HepG2 (cell line): ENCODE measurements around the gene VAMP5. TPM values are rescaled to one million over a fixed set of nuclear protein-coding genes. Genes with fewer than 3 reads are reported as not detected.

ENCODE experiments used
- ATAC-seq: fragments of 200-7000 bp; cut with Tn5 transposase; 3 replicates; pipeline ENCODE4 v1.9.1; 2020; ENCODE audit warnings: mild to moderate bottlenecking, moderate library complexity
- BruUV-seq: library from RNA; stranded (reverse); fragments of 400-500 nt; replicated peaks from 2 replicates; lab custom pipeline; 2021; lab: Mats Ljungman, UMichigan
- CTCF ChIA-PET: fragments of 300-600 bp; formaldehyde crosslinking; extraction: SDS; loops from one replicate; lab custom pipeline; 2021; ENCODE audit warnings: low total read pairs, inconsistent platforms, low intra/inter-chr PET ratio; lab: Yijun Ruan, JAX
- POLR2A ChIA-PET: fragments of 350-600 bp; sonication (Branson Sonifier 250); formaldehyde crosslinking; loops from one replicate; lab custom pipeline; 2020; ENCODE audit warnings: antibody characterized with exemption, inconsistent platforms; lab: Yijun Ruan, JAX
- DNase-seq: peaks from one replicate; pipeline ENCODE4 v3.0.0-alpha.2; 2015; ENCODE audit warnings: low spot score
- FAIRE-seq: peaks from 3 replicates; lab custom pipeline; 2011; peaks lifted over from hg19 to GRCh38; lab: Jason Lieb, UNC
- H2AFZ ChIP-seq: one replicate; pipeline ENCODE4 v1.6.1; 2011; ENCODE audit warnings: low read length, inconsistent platforms
- H3K27ac ChIP-seq: fragments of 300-600 bp; 3 replicates; pipeline ENCODE4 v1.8.0; 2011; ENCODE audit warnings: mixed run types, mild to moderate bottlenecking, mixed read lengths, low read length, inconsistent platforms; ENCODE audit not compliant: insufficient read depth; ENCODE audit errors: extremely low read length
- H3K27me3 ChIP-seq, 2 experiments: fragments of 200-600 bp in 1 of 2; 2 replicates in 1 of 2; 3 replicates in 1 of 2; pipeline versions ENCODE4 v1.6.0 to v1.8.0; 2011; ENCODE audit warnings: low read length in 2 of 2, mild to moderate bottlenecking in 2 of 2, moderate library complexity in 2 of 2, inconsistent platforms in 1 of 2; ENCODE audit not compliant: insufficient read depth in 2 of 2, control insufficient read depth in 1 of 2
- H3K36me3 ChIP-seq, 2 experiments: fragments of 200-600 bp in 1 of 2; replicated peaks in 1 of 2; 2 replicates in 1 of 2; 3 replicates in 1 of 2; pipeline versions ENCODE4 v1.5.1 to v1.8.0; 2011; ENCODE audit warnings: low read length in 2 of 2, inconsistent platforms in 1 of 2; ENCODE audit not compliant: insufficient read depth in 2 of 2, control insufficient read depth in 1 of 2
- H3K4me1 ChIP-seq: 2 replicates; pipeline ENCODE4 v1.5.1; 2012; ENCODE audit warnings: low read length, inconsistent platforms; ENCODE audit not compliant: insufficient read depth
- H3K4me2 ChIP-seq: 2 replicates; pipeline ENCODE4 v1.6.0; 2011; ENCODE audit warnings: low read depth, low read length, inconsistent platforms
- H3K4me3 ChIP-seq, 3 experiments: fragments of 200-600 bp in 1 of 3; sonication (generic), shearing (Covaris generic) in 1 of 3; replicated peaks in 1 of 3; 2 replicates each; pipeline ENCODE4 v1.5.1; 2011 to 2016; ENCODE audit warnings: low read length in 3 of 3, inconsistent platforms in 2 of 3, low read depth in 2 of 3, mild to moderate bottlenecking in 2 of 3, control low read depth in 1 of 3, mixed read lengths in 1 of 3; ENCODE audit not compliant: insufficient read depth in 1 of 3
- H3K79me2 ChIP-seq: one replicate; pipeline ENCODE4 v1.6.1; 2011; ENCODE audit warnings: low read length, inconsistent platforms; ENCODE audit not compliant: insufficient read depth
- H3K9ac ChIP-seq: 2 replicates; pipeline ENCODE4 v1.6.0; 2011; ENCODE audit warnings: mild to moderate bottlenecking, low read depth, low read length, inconsistent platforms; ENCODE audit not compliant: insufficient read depth
- H3K9me3 ChIP-seq: 2 replicates; pipeline ENCODE4 v1.5.1; 2012; ENCODE audit warnings: mild to moderate bottlenecking, low read length
- H4K20me1 ChIP-seq: 2 replicates; pipeline ENCODE4 v1.6.0; 2011; ENCODE audit warnings: inconsistent platforms, mild to moderate bottlenecking, low read length, moderate library complexity; ENCODE audit not compliant: insufficient read depth
- CAMTA2 ChIP-seq: sonication (generic); formaldehyde crosslinking; IDR thresholded peaks from 2 replicates; pipeline ENCODE4 v1.4.0; 2020; ENCODE audit warnings: mild to moderate bottlenecking, missing genetic modification reagents, borderline replicate concordance
- CBFB ChIP-seq: sonication (generic); formaldehyde crosslinking; IDR thresholded peaks from 2 replicates; pipeline ENCODE4 v1.4.0; 2020; ENCODE audit warnings: missing genetic modification reagents
- CC2D1A ChIP-seq: sonication (generic); formaldehyde crosslinking; IDR thresholded peaks from 2 replicates; pipeline ENCODE4 v1.8.1; 2023; ENCODE audit warnings: mild to moderate bottlenecking, missing genetic modification reagents
- CCAR2 ChIP-seq: fragments of 200-400 bp; formaldehyde crosslinking; optimal IDR thresholded peaks from 2 replicates; pipeline ENCODE3; 2018; ENCODE audit warnings: low read depth, mild to moderate bottlenecking, low read length, moderate library complexity
- CHCHD3 ChIP-seq: sonication (generic); formaldehyde crosslinking; IDR thresholded peaks from 2 replicates; pipeline ENCODE4 v1.8.0; 2022; ENCODE audit warnings: mild to moderate bottlenecking, missing genetic modification reagents, moderate library complexity
- GZF1 ChIP-seq: sonication (generic); formaldehyde crosslinking; IDR thresholded peaks from 2 replicates; pipeline ENCODE4 v1.5.1; 2020; ENCODE audit warnings: mild to moderate bottlenecking, missing genetic modification reagents
- MED13 ChIP-seq: sonication (generic); formaldehyde crosslinking; IDR thresholded peaks from 2 replicates; pipeline ENCODE4 v1.5.0; 2020; ENCODE audit warnings: missing genetic modification reagents
- MYNN ChIP-seq: sonication (generic); formaldehyde crosslinking; IDR thresholded peaks from 2 replicates; pipeline ENCODE4 v1.4.0; 2020; ENCODE audit warnings: mild to moderate bottlenecking, low read depth, missing genetic modification reagents
- PHF20 ChIP-seq: sonication (generic); formaldehyde crosslinking; IDR thresholded peaks from 2 replicates; pipeline ENCODE4 v1.5.0; 2020; ENCODE audit warnings: mild to moderate bottlenecking, missing genetic modification reagents
- POLR2G ChIP-seq: fragments of 200-400 bp; formaldehyde crosslinking; IDR thresholded peaks from 2 replicates; pipeline ENCODE4 v1.6.1; 2018; ENCODE audit warnings: mild to moderate bottlenecking, low read depth, low read length, moderate library complexity
- PPARG ChIP-seq: conservative IDR thresholded peaks from 2 replicates; pipeline ENCODE4 v1.6.1; 2016; ENCODE audit warnings: missing biosample characterization, missing genetic modification reagents
- SRSF4 ChIP-seq: fragments of 200-400 bp; formaldehyde crosslinking; IDR thresholded peaks from one replicate; pipeline ENCODE4 v1.6.1; 2018; ENCODE audit warnings: mild to moderate bottlenecking, low read depth, low read length, moderate library complexity; ENCODE audit not compliant: poor library complexity, severe bottlenecking
- TARDBP ChIP-seq: sonication (generic); formaldehyde crosslinking; IDR thresholded peaks from 2 replicates; pipeline ENCODE4 v1.8.0; 2022; ENCODE audit warnings: mild to moderate bottlenecking, missing genetic modification reagents
- XBP1 ChIP-seq: sonication (generic); formaldehyde crosslinking; IDR thresholded peaks from 2 replicates; pipeline ENCODE4 v1.5.0; 2020; ENCODE audit warnings: missing genetic modification reagents
- ZFYVE20 ChIP-seq: sonication (generic); formaldehyde crosslinking; IDR thresholded peaks from 2 replicates; pipeline ENCODE4 v1.8.0; 2023; ENCODE audit warnings: low read depth, mild to moderate bottlenecking, moderate library complexity, missing genetic modification reagents, borderline replicate concordance
- ZKSCAN1 ChIP-seq: fragments of 150-350 bp; IDR thresholded peaks from 2 replicates; pipeline ENCODE4 v1.6.1; 2014; ENCODE audit warnings: low read length
- ZNF446 ChIP-seq: sonication (generic); formaldehyde crosslinking; IDR thresholded peaks from 2 replicates; pipeline ENCODE4 v1.5.0; 2020; ENCODE audit warnings: mild to moderate bottlenecking, missing genetic modification reagents
- ZNF543 ChIP-seq: sonication (generic); formaldehyde crosslinking; IDR thresholded peaks from 2 replicates; pipeline ENCODE4 v1.4.0; 2020; ENCODE audit warnings: mild to moderate bottlenecking, missing genetic modification reagents
- ZNF572 ChIP-seq: sonication (generic); formaldehyde crosslinking; IDR thresholded peaks from 2 replicates; pipeline ENCODE4 v1.5.1; 2020; ENCODE audit warnings: mild to moderate bottlenecking, missing genetic modification reagents
- ZNF589 ChIP-seq: sonication (generic); formaldehyde crosslinking; conservative IDR thresholded peaks from 2 replicates; pipeline ENCODE4 v1.8.0; 2022; ENCODE audit warnings: mild to moderate bottlenecking, moderate library complexity, missing genetic modification reagents
- ZNF749 ChIP-seq: sonication (generic); formaldehyde crosslinking; IDR thresholded peaks from 2 replicates; pipeline ENCODE4 v1.8.0; 2022; ENCODE audit warnings: mild to moderate bottlenecking, missing genetic modification reagents, moderate library complexity, borderline replicate concordance
- ZNF879 ChIP-seq: sonication (generic); formaldehyde crosslinking; IDR thresholded peaks from 2 replicates; pipeline ENCODE4 v1.8.1; 2023; ENCODE audit warnings: missing genetic modification reagents
- WGBS: methylation state at CpG from one replicate; pipeline ENCODE4 v1.1.6; 2017; ENCODE audit warnings: low lambda C conversion rate; 5-methylcytosine and 5-hydroxymethylcytosine counted together
- in situ Hi-C: cut with HindIII; loops from 2 replicates; pipeline ENCODE4 v1.10.0; 2017; ENCODE audit warnings: low pct_unique_long_range_greater_than_20kb; ENCODE audit not compliant: extremely low pct_ligation_motif_present
- intact Hi-C: fragments of 100-400 bp; cut with micrococcal nuclease; formaldehyde crosslinking; loops from one replicate; pipeline ENCODE4 v1.10.0; 2022; ENCODE audit not compliant: unreplicated experiment
- polyA plus RNA-seq, 8 experiments: library from polyadenylated mRNA; depleted of rRNA in 3 of 8; stranded (reverse) in 7 of 8; unstranded in 1 of 8; fragments of >200 nt; fragmentation: Illumina TruSeq in 4 of 8; extraction: Trizol in 4 of 8; gene quantifications; 2 replicates each; pipeline versions ENCODE4 v1.2.1 to v1.2.3, GENCODE V29; 2011 to 2016; ENCODE audit warnings: low read depth in 4 of 8, missing spikeins in 1 of 8, mixed read lengths in 1 of 8; ENCODE audit not compliant: insufficient read depth in 1 of 8
- total RNA-seq, 5 experiments: library from RNA; depleted of rRNA; stranded (reverse); fragments of >200 nt; fragmentation: Illumina TruSeq; extraction: Trizol; gene quantifications; 2 replicates each; pipeline ENCODE4 v1.2.3, GENCODE V29; 2016; ENCODE audit warnings: low read depth in 1 of 5
- TF ChIP-seq, protein P1 (sequence below): IDR thresholded peaks from 2 replicates; pipeline ENCODE4 v1.6.1; 2016; ENCODE audit warnings: missing compliant biosample characterization, missing genetic modification reagents, borderline replicate concordance
- TF ChIP-seq, protein P2 (sequence below): sonication (generic); formaldehyde crosslinking; IDR thresholded peaks from 2 replicates; pipeline ENCODE4 v1.4.0; 2020; ENCODE audit warnings: missing genetic modification reagents

VAMP5 gene
- total and polyA plus RNA-seq, 2 of the 13 experiments (the other 11 are each of a cell fraction or from before 2014, with no cell fraction given): 7.2 to 56.7 TPM

DNA sequence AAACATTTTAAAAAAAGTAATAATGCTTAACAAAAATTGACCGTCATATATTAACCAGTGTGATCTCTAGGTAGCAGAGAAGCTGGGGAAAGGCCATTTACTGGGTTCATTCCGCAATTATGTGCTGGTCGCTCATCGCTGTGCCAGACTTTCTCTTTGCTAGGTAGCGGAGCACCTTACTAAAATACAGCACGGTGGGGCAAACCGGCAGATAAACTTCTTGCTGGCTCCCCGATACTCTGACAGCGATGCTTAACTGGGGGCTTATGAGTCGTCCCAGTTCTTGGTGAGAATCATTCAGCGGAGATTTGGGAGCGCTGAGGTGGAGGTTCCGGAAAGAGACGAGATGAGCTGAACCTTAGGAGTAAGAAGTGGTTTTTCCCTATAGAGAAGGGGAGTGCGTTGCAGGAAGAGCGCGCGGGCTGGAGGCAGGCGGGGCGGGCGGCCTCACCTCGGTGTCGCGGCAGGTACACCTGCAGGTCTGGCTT, 27.0 kb downstream of the VAMP5 start:
- H3K36me3 ChIP-seq: peaks cover 9 to 23% of the 10 kb centered on the region in 2 experiments
- DNase-seq: no peak
- H3K4me3 ChIP-seq: peak overlapping the region; percentile 92 to 100 (median 95)
- peak overlapping the region; percentile 82 for H3K4me2 ChIP-seq
- H3K9me3 ChIP-seq: no peaks in the 10 kb centered on the region
- in situ Hi-C loops (no loop called here), intact Hi-C loops (loop anchor here (5.0 kb wide), 1 partner anchor 189 kb away; no protein-coding TSS in a partner anchor)
- ATAC-seq: peak; percentile 31
- 0 out of 2 replicates have a peak, but pooled peaks cover 3% of the 10 kb centered on the region for H4K20me1 ChIP-seq
- H3K27me3 ChIP-seq: no peaks in the 10 kb centered on the region; a peak in 1 of 5 replicates
- H3K9ac ChIP-seq: peak overlapping the region; percentile 93
- ChIA-PET CTCF (no interaction called here), POLR2A (interaction anchor here (0.9 to 25.9 kb wide), 13 partner anchors 18 to 286 kb away, joined by 3 to 795 read pairs (median 4); partner anchors contain the start of genes ELMOD3, GGCX, MAT2A and RETSAT)
- 4% methylated on average over 24 of the region's 24 CpGs for WGBS
- no peak overlapping the region for H2AFZ ChIP-seq
- peaks cover 17% of the 10 kb centered on the region for H3K79me2 ChIP-seq
- FAIRE-seq: no peak
- BruUV-seq: TSS peak; percentile 53
- peak overlapping the region; percentile 58 for H3K27ac ChIP-seq
- H3K4me1 ChIP-seq: peaks cover 74% of the 10 kb centered on the region
- TF ChIP-seq PHF20 (CRISPR knock-in tag) (no peak), ZNF589 (CRISPR knock-in tag) (no peak), CC2D1A (CRISPR knock-in tag) (peak; percentile 40; the same call in 1 of the 2 replicates), ZNF446 (CRISPR knock-in tag) (no peak), ZNF572 (no peak), ZKSCAN1 (no peak), ZNF879 (CRISPR knock-in tag) (no peak), MED13 (CRISPR knock-in tag) (no peak), CAMTA2 (CRISPR knock-in tag) (no peak; the same call in 1 of the 2 replicates), SRSF4 (no peak), TARDBP (CRISPR knock-in tag) (no peak), CHCHD3 (no peak), GZF1 (CRISPR knock-in tag) (0 out of 2 replicates have a peak, but pooled peaks have one; percentile 21), ZNF749 (no peak), PPARG (CRISPR knock-in tag) (no peak), POLR2G (no peak), CCAR2 (no peak), MYNN (CRISPR knock-in tag) (no peak), ZNF543 (CRISPR knock-in tag) (no peak; the same call in 1 of the 2 replicates), CBFB (CRISPR knock-in tag) (no peak), XBP1 (CRISPR knock-in tag) (no peak), ZFYVE20 (CRISPR knock-in tag) (no peak)
- TF ChIP-seq, protein P1, sequence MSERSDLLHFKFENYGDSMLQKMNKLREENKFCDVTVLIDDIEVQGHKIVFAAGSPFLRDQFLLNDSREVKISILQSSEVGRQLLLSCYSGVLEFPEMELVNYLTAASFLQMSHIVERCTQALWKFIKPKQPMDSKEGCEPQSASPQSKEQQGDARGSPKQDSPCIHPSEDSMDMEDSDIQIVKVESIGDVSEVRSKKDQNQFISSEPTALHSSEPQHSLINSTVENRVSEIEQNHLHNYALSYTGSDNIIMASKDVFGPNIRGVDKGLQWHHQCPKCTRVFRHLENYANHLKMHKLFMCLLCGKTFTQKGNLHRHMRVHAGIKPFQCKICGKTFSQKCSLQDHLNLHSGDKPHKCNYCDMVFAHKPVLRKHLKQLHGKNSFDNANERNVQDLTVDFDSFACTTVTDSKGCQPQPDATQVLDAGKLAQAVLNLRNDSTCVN (CRISPR knock-in tag): no peak
- TF ChIP-seq, protein P2, sequence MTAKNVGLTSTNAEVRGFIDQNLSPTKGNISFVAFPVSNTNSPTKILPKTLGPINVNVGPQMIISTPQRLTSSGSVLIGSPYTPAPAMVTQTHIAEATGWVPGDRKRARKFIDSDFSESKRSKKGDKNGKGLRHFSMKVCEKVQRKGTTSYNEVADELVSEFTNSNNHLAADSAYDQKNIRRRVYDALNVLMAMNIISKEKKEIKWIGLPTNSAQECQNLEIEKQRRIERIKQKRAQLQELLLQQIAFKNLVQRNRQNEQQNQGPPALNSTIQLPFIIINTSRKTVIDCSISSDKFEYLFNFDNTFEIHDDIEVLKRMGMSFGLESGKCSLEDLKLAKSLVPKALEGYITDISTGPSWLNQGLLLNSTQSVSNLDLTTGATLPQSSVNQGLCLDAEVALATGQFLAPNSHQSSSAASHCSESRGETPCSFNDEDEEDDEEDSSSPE (CRISPR knock-in tag): no peak
